ENCODE measurements around the gene TBC1D21. TPM values are rescaled to one million over a fixed set of nuclear protein-coding genes. Genes with fewer than 3 reads are reported as not detected.

The TBC1D21 gene
- total RNA-seq, 1 donor from 2014 or later = not detected

DNA sequence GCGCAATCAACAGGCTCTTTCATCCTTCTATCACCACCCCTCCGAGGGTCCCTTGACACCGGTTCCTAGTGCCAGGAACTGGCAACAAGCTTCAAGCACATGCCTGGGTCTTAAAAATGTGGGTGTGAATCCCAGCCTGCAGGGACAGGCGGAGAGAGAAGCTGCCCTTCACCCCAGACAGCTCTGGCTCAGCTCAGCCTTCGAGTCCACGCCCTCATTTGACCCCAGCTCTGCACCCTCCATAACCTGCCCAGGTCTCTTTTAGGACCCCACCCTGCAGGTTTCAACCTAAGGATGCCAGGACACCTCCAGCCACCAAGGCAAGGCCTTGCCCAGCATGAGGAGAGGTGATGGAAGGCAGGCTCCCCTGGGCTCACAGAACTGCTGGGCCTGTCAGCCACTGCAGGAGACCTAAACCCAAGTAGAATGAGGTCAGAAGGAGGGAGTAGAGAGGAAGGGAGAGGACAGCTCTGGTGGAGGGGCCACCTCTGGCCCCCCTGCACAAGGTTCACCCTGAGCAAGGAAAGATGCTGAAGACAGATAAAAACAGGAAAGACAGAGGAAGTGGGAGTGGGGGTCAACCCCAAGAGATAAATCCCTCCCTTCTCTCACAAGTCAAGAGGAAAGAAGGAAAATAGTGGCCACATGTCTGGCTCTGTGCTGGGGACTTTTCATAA is 50.3 kb downstream of the TBC1D21 start:
- Histone ChIP-seq H4K20me1 (ENCODE audit: insufficient read depth, low read length) (peaks cover 5% of the 10 kb centered on the region), H3K9me3 (ENCODE audit: insufficient read depth, low read depth, low read length) (no peaks in the 10 kb centered on the region), H3K4me1 (ENCODE audit: insufficient read depth, low read length) (peaks cover 58% of the 10 kb centered on the region), H3K79me2 (ENCODE audit: insufficient read depth, low read length) (peaks cover 71% of the 10 kb centered on the region), H3K4me2 (ENCODE audit: low read length) (peak overlapping the region; percentile 94), H3K27me3 (ENCODE audit: insufficient read depth, low read length) (no peaks in the 10 kb centered on the region), H3K9ac (ENCODE audit: low read length) (peak overlapping the region; percentile 75), H2AFZ (ENCODE audit: low read depth, low read length) (peak overlapping the region; percentile 28), H3K4me3 (ENCODE audit: insufficient read depth, low read depth, low read length) (peak overlapping the region; percentile 29), H3K36me3 (ENCODE audit: insufficient read depth, low read length) (no peaks in the 10 kb centered on the region), H3K27ac (ENCODE audit: low read depth, low read length) (peak overlapping the region; percentile 94)
- no peaks in the 10 kb centered on the region for H3K27me3 Mint-ChIP-seq (ENCODE audit: low read depth, unreplicated experiment)
- peak overlapping the region; percentile 95 for H3K27ac Mint-ChIP-seq (ENCODE audit: unreplicated experiment)
- DNase-seq (ENCODE audit: low read depth) = no peak
- FAIRE-seq = peak; percentile 20
- H3K4me1 Mint-ChIP-seq (ENCODE audit: low read depth, unreplicated experiment) = peaks cover 47% of the 10 kb centered on the region
- peaks cover 3% of the 10 kb centered on the region for H3K9me3 Mint-ChIP-seq (ENCODE audit: unreplicated experiment)
- H3K4me3 Mint-ChIP-seq (ENCODE audit: unreplicated experiment) = peak overlapping the region; percentile 79
- TF ChIP-seq EZH2 (IDR thresholded peaks at IDR 0.05; ENCODE audit: insufficient read depth, low read length) = no peak
- peaks cover 14% of the 10 kb centered on the region for H3K36me3 Mint-ChIP-seq (ENCODE audit: low read depth, unreplicated experiment)

- FAIRE-seq = peak; percentile 13
- Mint-ChIP-seq H3K27ac (ENCODE audit: unreplicated experiment) (peak overlapping the region; percentile 95), H3K4me1 (ENCODE audit: low read depth, unreplicated experiment) (peaks cover 54% of the 10 kb centered on the region), H3K27me3 (ENCODE audit: low read depth, unreplicated experiment) (no peaks in the 10 kb centered on the region), H3K36me3 (ENCODE audit: low read depth, unreplicated experiment) (peaks cover 14% of the 10 kb centered on the region), H3K9me3 (ENCODE audit: unreplicated experiment) (no peaks in the 10 kb centered on the region), H3K4me3 (ENCODE audit: unreplicated experiment) (peak overlapping the region; percentile 83)
- Histone ChIP-seq H2AFZ (ENCODE audit: low read depth, low read length) (peak overlapping the region; percentile 72), H3K9me3 (ENCODE audit: insufficient read depth, low read depth, low read length) (no peaks in the 10 kb centered on the region), H3K9ac (ENCODE audit: low read length) (peak overlapping the region; percentile 75), H4K20me1 (ENCODE audit: insufficient read depth, low read length) (peaks cover 12% of the 10 kb centered on the region), H3K79me2 (ENCODE audit: insufficient read depth, low read length) (peaks cover 78% of the 10 kb centered on the region), H3K4me2 (ENCODE audit: low read length) (peak overlapping the region; percentile 94), H3K36me3 (ENCODE audit: insufficient read depth, low read length) (no peaks in the 10 kb centered on the region), H3K27ac (ENCODE audit: low read depth, low read length) (peak overlapping the region; percentile 94), H3K4me3 (ENCODE audit: insufficient read depth, low read depth, low read length) (no peak overlapping the region), H3K4me1 (ENCODE audit: insufficient read depth, low read length) (peaks cover 65% of the 10 kb centered on the region), H3K27me3 (ENCODE audit: insufficient read depth, low read length) (no peaks in the 10 kb centered on the region)
- peak; percentile 81 for DNase-seq (ENCODE audit: low read depth)
- TF ChIP-seq, protein P1, sequence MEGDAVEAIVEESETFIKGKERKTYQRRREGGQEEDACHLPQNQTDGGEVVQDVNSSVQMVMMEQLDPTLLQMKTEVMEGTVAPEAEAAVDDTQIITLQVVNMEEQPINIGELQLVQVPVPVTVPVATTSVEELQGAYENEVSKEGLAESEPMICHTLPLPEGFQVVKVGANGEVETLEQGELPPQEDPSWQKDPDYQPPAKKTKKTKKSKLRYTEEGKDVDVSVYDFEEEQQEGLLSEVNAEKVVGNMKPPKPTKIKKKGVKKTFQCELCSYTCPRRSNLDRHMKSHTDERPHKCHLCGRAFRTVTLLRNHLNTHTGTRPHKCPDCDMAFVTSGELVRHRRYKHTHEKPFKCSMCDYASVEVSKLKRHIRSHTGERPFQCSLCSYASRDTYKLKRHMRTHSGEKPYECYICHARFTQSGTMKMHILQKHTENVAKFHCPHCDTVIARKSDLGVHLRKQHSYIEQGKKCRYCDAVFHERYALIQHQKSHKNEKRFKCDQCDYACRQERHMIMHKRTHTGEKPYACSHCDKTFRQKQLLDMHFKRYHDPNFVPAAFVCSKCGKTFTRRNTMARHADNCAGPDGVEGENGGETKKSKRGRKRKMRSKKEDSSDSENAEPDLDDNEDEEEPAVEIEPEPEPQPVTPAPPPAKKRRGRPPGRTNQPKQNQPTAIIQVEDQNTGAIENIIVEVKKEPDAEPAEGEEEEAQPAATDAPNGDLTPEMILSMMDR (IDR thresholded peaks at IDR 0.05; ENCODE audit: insufficient read depth, low read depth, low read length) = no peak
- TF ChIP-seq EZH2 (IDR thresholded peaks at IDR 0.05; ENCODE audit: insufficient read depth, low read length) = no peak
These were observed 51.0 kb downstream of the TBC1D21 start for GRCh38 chr15:73924171-73924921.

GRCh38 chr15:73925848-73926218 is 52.5 kb downstream of the TBC1D21 start:
- Histone ChIP-seq H2AFZ (ENCODE audit: low read depth, low read length) (peak overlapping the region; percentile 65), H3K4me1 (ENCODE audit: insufficient read depth, low read length) (peaks cover 80% of the 10 kb centered on the region), H3K79me2 (ENCODE audit: insufficient read depth, low read length) (peaks cover 85% of the 10 kb centered on the region), H3K4me3 (ENCODE audit: insufficient read depth, low read depth, low read length) (peak overlapping the region; percentile 80), H3K27me3 (ENCODE audit: insufficient read depth, low read length) (no peaks in the 10 kb centered on the region), H3K9me3 (ENCODE audit: insufficient read depth, low read depth, low read length) (no peaks in the 10 kb centered on the region), H3K4me2 (ENCODE audit: low read length) (peak overlapping the region; percentile 94), H4K20me1 (ENCODE audit: insufficient read depth, low read length) (peaks cover 21% of the 10 kb centered on the region), H3K27ac (ENCODE audit: low read depth, low read length) (peak overlapping the region; percentile 94), H3K9ac (ENCODE audit: low read length) (peak overlapping the region; percentile 87), H3K36me3 (ENCODE audit: insufficient read depth, low read length) (no peaks in the 10 kb centered on the region)
- DNase-seq (ENCODE audit: low read depth) (no peak), FAIRE-seq (no peak)
- Mint-ChIP-seq H3K27me3 (ENCODE audit: low read depth, unreplicated experiment) (no peaks in the 10 kb centered on the region), H3K4me3 (ENCODE audit: unreplicated experiment) (peak overlapping the region; percentile 83), H3K4me1 (ENCODE audit: low read depth, unreplicated experiment) (peaks cover 62% of the 10 kb centered on the region), H3K36me3 (ENCODE audit: low read depth, unreplicated experiment) (peaks cover 7% of the 10 kb centered on the region), H3K9me3 (ENCODE audit: unreplicated experiment) (no peaks in the 10 kb centered on the region), H3K27ac (ENCODE audit: unreplicated experiment) (peak overlapping the region; percentile 84)
- TF ChIP-seq, protein P1 (IDR thresholded peaks at IDR 0.05; ENCODE audit: insufficient read depth, low read depth, low read length) = no peak
- no peak for TF ChIP-seq EZH2 (IDR thresholded peaks at IDR 0.05; ENCODE audit: insufficient read depth, low read length)

Measured in astrocyte (in vitro differentiated cells and primary cell).